ENCODE results near the gene EVI5L. TPM values are rescaled to one million over a fixed set of nuclear protein-coding genes. Genes with fewer than 3 reads are reported as not detected.
"Not testable (repeated sequence)": the region's sequence is repeated elsewhere in the genome, so short reads cannot be mapped to it uniquely, and the experiment has no call there.

The EVI5L gene
- total RNA-seq, 1 donor from 2014 or later: 9.2 TPM

GRCh38 chr19:7856679-7857663 is 27.0 kb downstream of the EVI5L start:
- TF ChIP-seq, protein P1, sequence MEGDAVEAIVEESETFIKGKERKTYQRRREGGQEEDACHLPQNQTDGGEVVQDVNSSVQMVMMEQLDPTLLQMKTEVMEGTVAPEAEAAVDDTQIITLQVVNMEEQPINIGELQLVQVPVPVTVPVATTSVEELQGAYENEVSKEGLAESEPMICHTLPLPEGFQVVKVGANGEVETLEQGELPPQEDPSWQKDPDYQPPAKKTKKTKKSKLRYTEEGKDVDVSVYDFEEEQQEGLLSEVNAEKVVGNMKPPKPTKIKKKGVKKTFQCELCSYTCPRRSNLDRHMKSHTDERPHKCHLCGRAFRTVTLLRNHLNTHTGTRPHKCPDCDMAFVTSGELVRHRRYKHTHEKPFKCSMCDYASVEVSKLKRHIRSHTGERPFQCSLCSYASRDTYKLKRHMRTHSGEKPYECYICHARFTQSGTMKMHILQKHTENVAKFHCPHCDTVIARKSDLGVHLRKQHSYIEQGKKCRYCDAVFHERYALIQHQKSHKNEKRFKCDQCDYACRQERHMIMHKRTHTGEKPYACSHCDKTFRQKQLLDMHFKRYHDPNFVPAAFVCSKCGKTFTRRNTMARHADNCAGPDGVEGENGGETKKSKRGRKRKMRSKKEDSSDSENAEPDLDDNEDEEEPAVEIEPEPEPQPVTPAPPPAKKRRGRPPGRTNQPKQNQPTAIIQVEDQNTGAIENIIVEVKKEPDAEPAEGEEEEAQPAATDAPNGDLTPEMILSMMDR (IDR thresholded peaks at IDR 0.05; ENCODE audit: insufficient read depth, low read length, severe bottlenecking): no peak
- H3K4me3 ChIP-seq (ENCODE audit: low read depth, low read length): no peak overlapping the region
- no peaks in the 10 kb centered on the region for H3K36me3 ChIP-seq (ENCODE audit: control insufficient read depth, insufficient read depth, low read length)
- DNase-seq (ENCODE audit: low read depth) (no peak), FAIRE-seq (no peak)
- H3K27me3 ChIP-seq (ENCODE audit: control insufficient read depth, insufficient read depth, low read length): no peaks in the 10 kb centered on the region

DNA sequence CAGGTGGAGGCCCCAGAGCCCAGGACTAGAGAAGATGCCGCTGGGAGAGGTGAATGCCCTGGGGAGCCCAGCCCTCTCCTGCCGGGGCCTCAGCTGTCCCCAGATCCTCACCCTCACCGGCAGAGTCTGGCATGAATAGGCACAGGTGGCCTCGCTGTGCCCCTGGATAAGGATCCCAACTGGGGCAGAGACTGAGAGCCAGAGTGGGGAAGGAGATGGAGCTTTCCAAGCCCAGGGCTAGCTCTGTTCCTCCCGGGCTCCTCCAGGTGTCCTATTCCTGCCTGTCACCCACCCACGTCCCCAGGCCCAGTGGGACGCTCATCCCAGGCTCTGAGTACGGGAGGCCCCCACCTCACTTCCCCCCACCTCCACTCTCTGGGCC is 27.7 kb downstream of the EVI5L start:
- TF ChIP-seq, protein P1 (IDR thresholded peaks at IDR 0.05; ENCODE audit: insufficient read depth, low read length, severe bottlenecking): no peak
- DNase-seq (ENCODE audit: low read depth) (no peak), FAIRE-seq (no peak)
- Histone ChIP-seq H3K4me3 (ENCODE audit: low read depth, low read length) (no peak overlapping the region), H3K36me3 (ENCODE audit: control insufficient read depth, insufficient read depth, low read length) (no peaks in the 10 kb centered on the region), H3K27me3 (ENCODE audit: control insufficient read depth, insufficient read depth, low read length) (no peaks in the 10 kb centered on the region)

DNA sequence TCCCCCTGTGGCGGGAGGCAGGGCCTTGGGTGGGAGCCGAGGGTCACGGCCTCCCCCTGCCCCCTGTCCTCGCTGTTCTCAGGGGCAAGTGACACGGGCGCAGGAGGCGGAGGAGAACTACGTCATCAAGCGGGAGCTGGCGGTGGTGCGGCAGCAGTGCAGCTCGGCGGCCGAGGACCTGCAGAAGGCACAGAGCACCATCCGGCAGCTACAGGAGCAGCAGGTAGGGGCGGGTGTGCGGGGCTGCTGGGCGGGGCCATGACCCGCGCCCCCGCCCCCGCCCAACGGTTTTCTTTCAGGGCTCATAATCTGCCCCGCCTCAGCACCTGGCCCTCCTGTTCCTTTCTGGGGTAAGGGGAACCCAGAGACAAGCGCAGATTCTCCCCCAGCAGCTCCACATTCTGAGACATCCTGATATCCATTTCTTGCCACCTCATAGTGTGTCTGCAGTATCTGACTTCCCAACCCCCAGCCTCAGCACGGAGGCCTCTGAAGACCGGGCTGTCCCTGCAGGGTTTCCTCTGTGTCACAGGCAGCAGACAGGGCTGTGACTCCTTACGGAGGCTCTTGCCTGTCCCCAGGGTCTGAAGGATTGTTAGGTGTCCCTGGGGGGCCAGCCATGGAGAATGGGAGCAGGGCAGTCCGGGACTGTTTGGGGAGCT is 28.2 kb downstream of the EVI5L start:
- DNase-seq (ENCODE audit: low read depth): no peak
- no peak for FAIRE-seq
- H3K4me3 ChIP-seq (ENCODE audit: low read depth, low read length): no peak overlapping the region
- TF ChIP-seq, protein P1 (IDR thresholded peaks at IDR 0.05; ENCODE audit: insufficient read depth, low read length, severe bottlenecking): no peak
- H3K27me3 ChIP-seq (ENCODE audit: control insufficient read depth, insufficient read depth, low read length): no peaks in the 10 kb centered on the region
- H3K36me3 ChIP-seq (ENCODE audit: control insufficient read depth, insufficient read depth, low read length): no peaks in the 10 kb centered on the region

DNA sequence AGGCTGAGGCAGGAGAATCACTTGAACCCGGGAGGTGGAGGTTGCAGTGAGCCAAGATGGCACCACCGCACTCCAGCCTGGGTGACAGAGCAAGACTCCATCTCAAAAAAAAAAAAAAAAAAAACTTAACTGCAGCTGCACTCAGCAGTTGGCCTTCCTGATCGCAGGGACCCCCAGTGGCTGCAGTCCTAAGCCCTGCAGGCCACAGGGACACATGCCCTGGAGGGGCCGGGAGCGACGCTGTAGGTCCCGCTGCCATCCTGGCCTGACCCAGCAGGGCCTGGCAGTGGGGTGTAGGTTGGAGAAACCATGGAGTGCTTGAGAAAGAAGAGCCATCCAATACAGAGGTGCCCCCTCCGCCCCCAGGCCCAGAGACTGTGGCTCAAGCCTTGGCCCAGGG is 29.1 kb downstream of the EVI5L start:
- not testable (repeated sequence) for H3K36me3 ChIP-seq (ENCODE audit: control insufficient read depth, insufficient read depth, low read length); H3K4me3 ChIP-seq (ENCODE audit: low read depth, low read length); FAIRE-seq; DNase-seq (ENCODE audit: low read depth); H3K27me3 ChIP-seq (ENCODE audit: control insufficient read depth, insufficient read depth, low read length)

DNA sequence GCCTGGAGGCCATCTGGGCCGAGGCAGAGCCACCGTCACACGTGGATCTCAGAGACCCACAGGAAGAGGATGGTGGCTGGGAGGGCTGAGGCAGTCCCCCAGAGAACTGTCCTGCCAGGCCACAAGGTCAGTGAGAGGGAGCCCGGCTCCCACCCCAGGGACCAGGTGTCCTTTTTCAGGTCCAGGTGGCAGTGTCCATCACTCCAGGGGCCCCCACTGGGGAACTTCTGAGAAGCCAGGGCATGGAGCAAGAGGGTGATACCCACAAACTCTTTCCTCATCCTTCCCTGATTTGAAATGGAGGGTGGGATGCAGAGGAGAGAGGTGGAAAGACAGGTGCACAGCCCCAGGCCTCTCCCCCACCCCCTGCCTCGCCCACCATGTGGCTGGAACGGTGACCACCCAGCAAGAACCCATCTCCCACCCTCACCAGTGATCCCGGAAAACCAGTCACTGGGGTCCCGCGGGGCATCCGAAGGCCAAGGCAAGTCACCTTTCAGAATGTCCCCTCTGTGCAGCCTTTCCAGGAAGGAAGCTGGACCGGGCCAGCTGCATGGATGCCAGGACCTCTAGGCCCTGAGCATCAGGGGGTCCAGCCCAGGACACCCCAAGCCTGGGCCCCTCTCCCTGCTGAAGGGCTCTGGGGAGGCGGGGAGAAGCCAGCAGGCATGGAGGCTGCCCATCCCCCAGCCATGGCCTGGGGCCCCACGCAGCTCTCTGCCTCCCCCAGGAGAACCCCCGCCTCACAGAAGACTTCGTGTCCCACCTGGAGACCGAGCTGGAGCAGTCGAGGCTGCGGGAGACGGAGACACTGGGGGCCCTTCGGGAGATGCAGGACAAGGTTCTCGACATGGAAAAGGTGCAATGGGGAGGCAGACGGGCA is 30.1 kb downstream of the EVI5L start:
- Histone ChIP-seq H3K36me3 (ENCODE audit: control insufficient read depth, insufficient read depth, low read length) (no peaks in the 10 kb centered on the region), H3K27me3 (ENCODE audit: control insufficient read depth, insufficient read depth, low read length) (no peaks in the 10 kb centered on the region), H3K4me3 (ENCODE audit: low read depth, low read length) (no peak overlapping the region)
- DNase-seq (ENCODE audit: low read depth) (no peak), FAIRE-seq (no peak)
- TF ChIP-seq, protein P1 (IDR thresholded peaks at IDR 0.05; ENCODE audit: insufficient read depth, low read length, severe bottlenecking): no peak
